Epithelial cell of prostate (primary cell): ENCODE results near the gene CGB3.
"Not testable (repeated sequence)": the region's sequence is repeated elsewhere in the genome, so short reads cannot be mapped to it uniquely, and the experiment has no call there.

Experiments used
- DNase-seq: peaks from one replicate; pipeline ENCODE4 v3.0.0-alpha.2; 2011; ENCODE audit warnings: low read depth, low spot score
- H3K27ac ChIP-seq: fragments of 450-650 bp; 2 replicates; pipeline ENCODE4 v1.5.1; 2017; ENCODE audit warnings: mild to moderate bottlenecking

CGB3 gene

GRCh38 chr19:49043548-49043947 is 19.4 kb upstream of the CGB3 start, which contains the start of gene CGB5:
Gene CGB5 (plus strand): TSS chr19:49043848. CDS start chr19:49044210, 362 bp downstream.
- DNase-seq, H3K27ac ChIP-seq: not testable (repeated sequence)

- not testable (repeated sequence) for DNase-seq, H3K27ac ChIP-seq
Measured at GRCh38 chr19:49042666-49043065, 18.5 kb upstream of the CGB3 start.

GRCh38 chr19:49042177-49042576 is 18.0 kb upstream of the CGB3 start:
- no peak for DNase-seq

GRCh38 chr19:49039736-49040135 is 15.6 kb upstream of the CGB3 start:
- not testable (repeated sequence) for DNase-seq, H3K27ac ChIP-seq

More at GRCh38 chr19:49042177-49042576, 18.0 kb upstream of the CGB3 start:
- H3K27ac ChIP-seq, result no peak overlapping the region

GRCh38 chr19:49038557-49039276 is 14.6 kb upstream of the CGB3 start:
- not testable (repeated sequence) for DNase-seq, H3K27ac ChIP-seq

GRCh38 chr19:49038111-49038510 is 14.0 kb upstream of the CGB3 start:
- not testable (repeated sequence) for H3K27ac ChIP-seq, DNase-seq

- not testable (repeated sequence) for H3K27ac ChIP-seq
Measured at GRCh38 chr19:49036815-49037214, 12.7 kb upstream of the CGB3 start, which contains the start of gene CGB1. Gene CGB1 (minus strand): TSS chr19:49036895. CDS start chr19:49036711, 184 bp downstream.

GRCh38 chr19:49031642-49032301 is 7.6 kb upstream of the CGB3 start, which contains the start of gene CGB2:
Gene CGB2 (plus strand): TSS chr19:49031890. CDS start chr19:49032096, 206 bp downstream.
- not testable (repeated sequence) for H3K27ac ChIP-seq, DNase-seq

More at GRCh38 chr19:49036815-49037214, 12.7 kb upstream of the CGB3 start, which contains the start of gene CGB1:
- not testable (repeated sequence) for DNase-seq

- not testable (repeated sequence) for H3K27ac ChIP-seq, DNase-seq
Measured at GRCh38 chr19:49030323-49030722, 6.2 kb upstream of the CGB3 start.

- not testable (repeated sequence) for DNase-seq, H3K27ac ChIP-seq
Measured at GRCh38 chr19:49029749-49030148, 5.6 kb upstream of the CGB3 start.

GRCh38 chr19:49028686-49029085 is 4.6 kb upstream of the CGB3 start:
- not testable (repeated sequence) for H3K27ac ChIP-seq, DNase-seq

GRCh38 chr19:49025599-49025998 is 1.5 kb upstream of the CGB3 start:
- DNase-seq, H3K27ac ChIP-seq: not testable (repeated sequence)

GRCh38 chr19:49025088-49025487 is 955 bp upstream of the CGB3 start:
- not testable (repeated sequence) for H3K27ac ChIP-seq, DNase-seq

GRCh38 chr19:49022116-49022515 is 2.0 kb downstream of the CGB3 start:
- no peak for DNase-seq
- no peak overlapping the region for H3K27ac ChIP-seq

GRCh38 chr19:49020931-49021895 is 2.9 kb downstream of the CGB3 start:
- DNase-seq, result no peak
- H3K27ac ChIP-seq, result no peak overlapping the region

GRCh38 chr19:49020342-49020741 is 3.8 kb downstream of the CGB3 start:
- DNase-seq, result no peak

GRCh38 chr19:49019242-49019932 is 4.7 kb downstream of the CGB3 start:
- no peak overlapping the region for H3K27ac ChIP-seq
- no peak for DNase-seq

More at GRCh38 chr19:49020342-49020741, 3.8 kb downstream of the CGB3 start:
- no peak overlapping the region for H3K27ac ChIP-seq

GRCh38 chr19:49018388-49019241 is 5.5 kb downstream of the CGB3 start:
- H3K27ac ChIP-seq, DNase-seq: not testable (repeated sequence)
